ENCODE data around the gene TTC12. TPM values are rescaled to one million over a fixed set of nuclear protein-coding genes. Genes with fewer than 3 reads are reported as not detected.

TTC12 gene
- total and polyA plus RNA-seq, 2 of the 13 experiments (the other 11 are each of a cell fraction or from before 2014, with no cell fraction given), result 5.4 to 11.6 TPM

DNA sequence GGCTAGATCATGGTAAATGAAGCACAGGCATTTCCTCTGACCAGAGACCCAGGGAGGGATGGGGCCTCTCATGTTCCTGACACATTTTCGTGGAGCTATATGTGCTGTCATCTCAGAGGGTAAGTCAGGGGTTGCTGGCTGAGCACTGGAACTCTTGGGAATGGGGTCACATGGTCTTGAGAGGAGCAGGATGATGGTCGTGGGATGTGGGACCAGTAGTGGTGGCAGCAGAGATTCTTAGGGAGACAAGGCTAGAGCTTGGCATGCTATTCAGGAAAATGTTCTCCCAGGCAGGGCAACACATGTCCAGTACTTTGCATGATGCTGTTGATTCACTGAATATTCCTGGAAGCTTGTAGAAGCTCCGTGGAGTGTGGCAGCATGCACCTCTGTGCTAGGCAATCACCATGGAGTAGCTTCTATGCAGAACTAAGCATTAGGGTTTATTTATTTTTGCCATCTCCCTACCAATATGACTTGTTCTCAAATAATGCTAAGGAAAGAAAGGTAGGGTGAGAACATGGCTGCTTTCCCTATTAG is 31.4 kb upstream of the TTC12 start (continued):
- TF ChIP-seq, protein P1, sequence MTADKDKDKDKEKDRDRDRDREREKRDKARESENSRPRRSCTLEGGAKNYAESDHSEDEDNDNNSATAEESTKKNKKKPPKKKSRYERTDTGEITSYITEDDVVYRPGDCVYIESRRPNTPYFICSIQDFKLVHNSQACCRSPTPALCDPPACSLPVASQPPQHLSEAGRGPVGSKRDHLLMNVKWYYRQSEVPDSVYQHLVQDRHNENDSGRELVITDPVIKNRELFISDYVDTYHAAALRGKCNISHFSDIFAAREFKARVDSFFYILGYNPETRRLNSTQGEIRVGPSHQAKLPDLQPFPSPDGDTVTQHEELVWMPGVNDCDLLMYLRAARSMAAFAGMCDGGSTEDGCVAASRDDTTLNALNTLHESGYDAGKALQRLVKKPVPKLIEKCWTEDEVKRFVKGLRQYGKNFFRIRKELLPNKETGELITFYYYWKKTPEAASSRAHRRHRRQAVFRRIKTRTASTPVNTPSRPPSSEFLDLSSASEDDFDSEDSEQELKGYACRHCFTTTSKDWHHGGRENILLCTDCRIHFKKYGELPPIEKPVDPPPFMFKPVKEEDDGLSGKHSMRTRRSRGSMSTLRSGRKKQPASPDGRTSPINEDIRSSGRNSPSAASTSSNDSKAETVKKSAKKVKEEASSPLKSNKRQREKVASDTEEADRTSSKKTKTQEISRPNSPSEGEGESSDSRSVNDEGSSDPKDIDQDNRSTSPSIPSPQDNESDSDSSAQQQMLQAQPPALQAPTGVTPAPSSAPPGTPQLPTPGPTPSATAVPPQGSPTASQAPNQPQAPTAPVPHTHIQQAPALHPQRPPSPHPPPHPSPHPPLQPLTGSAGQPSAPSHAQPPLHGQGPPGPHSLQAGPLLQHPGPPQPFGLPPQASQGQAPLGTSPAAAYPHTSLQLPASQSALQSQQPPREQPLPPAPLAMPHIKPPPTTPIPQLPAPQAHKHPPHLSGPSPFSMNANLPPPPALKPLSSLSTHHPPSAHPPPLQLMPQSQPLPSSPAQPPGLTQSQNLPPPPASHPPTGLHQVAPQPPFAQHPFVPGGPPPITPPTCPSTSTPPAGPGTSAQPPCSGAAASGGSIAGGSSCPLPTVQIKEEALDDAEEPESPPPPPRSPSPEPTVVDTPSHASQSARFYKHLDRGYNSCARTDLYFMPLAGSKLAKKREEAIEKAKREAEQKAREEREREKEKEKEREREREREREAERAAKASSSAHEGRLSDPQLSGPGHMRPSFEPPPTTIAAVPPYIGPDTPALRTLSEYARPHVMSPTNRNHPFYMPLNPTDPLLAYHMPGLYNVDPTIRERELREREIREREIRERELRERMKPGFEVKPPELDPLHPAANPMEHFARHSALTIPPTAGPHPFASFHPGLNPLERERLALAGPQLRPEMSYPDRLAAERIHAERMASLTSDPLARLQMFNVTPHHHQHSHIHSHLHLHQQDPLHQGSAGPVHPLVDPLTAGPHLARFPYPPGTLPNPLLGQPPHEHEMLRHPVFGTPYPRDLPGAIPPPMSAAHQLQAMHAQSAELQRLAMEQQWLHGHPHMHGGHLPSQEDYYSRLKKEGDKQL (CRISPR knock-in tag; IDR thresholded peaks at IDR 0.05; ENCODE audit: low read depth), result no peak
- TF ChIP-seq, protein P2, sequence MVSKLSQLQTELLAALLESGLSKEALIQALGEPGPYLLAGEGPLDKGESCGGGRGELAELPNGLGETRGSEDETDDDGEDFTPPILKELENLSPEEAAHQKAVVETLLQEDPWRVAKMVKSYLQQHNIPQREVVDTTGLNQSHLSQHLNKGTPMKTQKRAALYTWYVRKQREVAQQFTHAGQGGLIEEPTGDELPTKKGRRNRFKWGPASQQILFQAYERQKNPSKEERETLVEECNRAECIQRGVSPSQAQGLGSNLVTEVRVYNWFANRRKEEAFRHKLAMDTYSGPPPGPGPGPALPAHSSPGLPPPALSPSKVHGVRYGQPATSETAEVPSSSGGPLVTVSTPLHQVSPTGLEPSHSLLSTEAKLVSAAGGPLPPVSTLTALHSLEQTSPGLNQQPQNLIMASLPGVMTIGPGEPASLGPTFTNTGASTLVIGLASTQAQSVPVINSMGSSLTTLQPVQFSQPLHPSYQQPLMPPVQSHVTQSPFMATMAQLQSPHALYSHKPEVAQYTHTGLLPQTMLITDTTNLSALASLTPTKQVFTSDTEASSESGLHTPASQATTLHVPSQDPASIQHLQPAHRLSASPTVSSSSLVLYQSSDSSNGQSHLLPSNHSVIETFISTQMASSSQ (IDR thresholded peaks at IDR 0.05; ENCODE audit: low read depth), result no peak
- TF ChIP-seq, protein P2 (CRISPR knock-in tag; IDR thresholded peaks at IDR 0.05; ENCODE audit: borderline replicate concordance), result no peak

All from HepG2 (cell line).